Ectodermal cell (in vitro differentiated cells): Measurements from ENCODE around the gene C5orf63. TPM values are rescaled to one million over a fixed set of nuclear protein-coding genes. Genes with fewer than 3 reads are reported as not detected.
"Not testable (repeated sequence)": the region's sequence is repeated elsewhere in the genome, so short reads cannot be mapped to it uniquely, and the experiment has no call there.

Experiments
- H3K27ac ChIP-seq: 2 replicates; pipeline ENCODE4 v1.7.0; 2013; ENCODE audit warnings: mild to moderate bottlenecking, low read depth, low read length; ENCODE audit not compliant: insufficient read depth, poor library complexity, severe bottlenecking
- H3K27me3 ChIP-seq: 2 replicates; pipeline ENCODE4 v1.7.0; 2013; ENCODE audit warnings: mild to moderate bottlenecking, low read length; ENCODE audit not compliant: insufficient read depth, control insufficient read depth, poor library complexity, severe bottlenecking
- H3K36me3 ChIP-seq: one replicate; pipeline ENCODE4 v1.7.0; 2013; ENCODE audit warnings: low read length; ENCODE audit not compliant: control insufficient read depth, insufficient read depth
- H3K4me1 ChIP-seq: one replicate; pipeline ENCODE4 v1.7.0; 2013; ENCODE audit warnings: low read length; ENCODE audit not compliant: control insufficient read depth, insufficient read depth
- H3K4me3 ChIP-seq: 2 replicates; pipeline ENCODE4 v1.7.0; 2013; ENCODE audit warnings: low read depth, low read length, control low read depth; ENCODE audit not compliant: insufficient read depth
- H3K9me3 ChIP-seq: 2 replicates; pipeline ENCODE4 v1.7.0; 2013; ENCODE audit warnings: mild to moderate bottlenecking, low read length, moderate library complexity; ENCODE audit not compliant: control insufficient read depth
- WGBS, 2 experiments: methylation state at CpG; one replicate each; pipeline ENCODE4 v1.1.7; 2013; ENCODE audit warnings: missing lambda C conversion rate in 2 of 2; 5-methylcytosine and 5-hydroxymethylcytosine counted together
- polyA plus RNA-seq, 4 experiments: library from polyadenylated mRNA; stranded (reverse); fragments of 50-300 nt; gene quantifications; one replicate each; pipeline ENCODE4 v1.2.3, GENCODE V29; 2013

The C5orf63 gene
- not detected for polyA plus RNA-seq (2013, experiment 1 of 4)
- not detected for polyA plus RNA-seq (2013, experiment 2 of 4)
- polyA plus RNA-seq (2013, experiment 3 of 4) = not detected
- not detected for polyA plus RNA-seq (2013, experiment 4 of 4)

- no peak within 1 kb of the TSS for H3K27ac ChIP-seq
- H3K4me1 ChIP-seq = no peaks in the 10 kb centered on the region
- WGBS, 2 experiments = 95 to 96% methylated on average over 56 of the region's 56 CpGs
- no peaks in the 10 kb centered on the region for H3K27me3 ChIP-seq
- no peak within 1 kb of the TSS for H3K4me3 ChIP-seq
- H3K9me3 ChIP-seq = no peaks in the 10 kb centered on the region
- H3K36me3 ChIP-seq = no peaks in the 10 kb centered on the region
Measured at GRCh38 chr5:127072861-127073846, at the start of gene C5orf63. C5orf63 (minus strand) TSS chr5:127073502; CDS start chr5:127058995, 14,507 bp downstream.

- 97 to 100% methylated on average over 3 of the region's 3 CpGs for WGBS, 2 experiments
- H3K27ac ChIP-seq = no peak overlapping the region
- no peak overlapping the region for H3K4me3 ChIP-seq
Measured at GRCh38 chr5:127112347-127112864, 39.1 kb upstream of the C5orf63 start.

GRCh38 chr5:127111112-127111511 lies 37.8 kb upstream of the C5orf63 start:
- Histone ChIP-seq H3K9me3 (peaks cover 2% of the 10 kb centered on the region), H3K4me3 (no peak overlapping the region), H3K4me1 (no peaks in the 10 kb centered on the region), H3K36me3 (no peaks in the 10 kb centered on the region), H3K27me3 (no peaks in the 10 kb centered on the region), H3K27ac (no peak overlapping the region)
- 88 to 90% methylated on average over 1 of the region's 2 CpGs for WGBS, 2 experiments

More at GRCh38 chr5:127112347-127112864, 39.1 kb upstream of the C5orf63 start:
- no peaks in the 10 kb centered on the region for H3K36me3 ChIP-seq
- peaks cover 2% of the 10 kb centered on the region for H3K9me3 ChIP-seq
- H3K4me1 ChIP-seq = no peaks in the 10 kb centered on the region
- H3K27me3 ChIP-seq = no peaks in the 10 kb centered on the region

- not testable (repeated sequence) for H3K4me1 ChIP-seq, H3K27me3 ChIP-seq, H3K4me3 ChIP-seq, H3K9me3 ChIP-seq, H3K36me3 ChIP-seq, H3K27ac ChIP-seq
- 89 to 91% methylated on average over 9 of the region's 9 CpGs for WGBS, 2 experiments
Measured at GRCh38 chr5:127108624-127109260, 35.4 kb upstream of the C5orf63 start.

GRCh38 chr5:127101935-127102334 lies 28.6 kb upstream of the C5orf63 start:
- Histone ChIP-seq H3K4me1 (peaks cover 6% of the 10 kb centered on the region), H3K27me3 (no peaks in the 10 kb centered on the region), H3K36me3 (no peaks in the 10 kb centered on the region), H3K27ac (no peak overlapping the region), H3K4me3 (no peak overlapping the region), H3K9me3 (no peaks in the 10 kb centered on the region)

- 86 to 91% methylated on average over 2 of the region's 2 CpGs for WGBS, 2 experiments
- Histone ChIP-seq H3K4me1 (peaks cover 6% of the 10 kb centered on the region), H3K36me3 (no peaks in the 10 kb centered on the region), H3K27ac (no peak overlapping the region), H3K9me3 (no peaks in the 10 kb centered on the region), H3K27me3 (no peaks in the 10 kb centered on the region), H3K4me3 (no peak overlapping the region)
Measured at GRCh38 chr5:127101533-127101932, 28.2 kb upstream of the C5orf63 start.

GRCh38 chr5:127098241-127098640 lies 24.9 kb upstream of the C5orf63 start:
- Histone ChIP-seq H3K27me3 (no peaks in the 10 kb centered on the region), H3K9me3 (no peaks in the 10 kb centered on the region), H3K27ac (no peak overlapping the region), H3K36me3 (no peaks in the 10 kb centered on the region), H3K4me3 (no peak overlapping the region), H3K4me1 (peaks cover 6% of the 10 kb centered on the region)
- 79 to 84% methylated on average over 2 to 3 of the region's 3 CpGs for WGBS, 2 experiments

- Histone ChIP-seq H3K9me3 (no peaks in the 10 kb centered on the region), H3K27me3 (no peaks in the 10 kb centered on the region), H3K4me1 (peaks cover 6% of the 10 kb centered on the region), H3K4me3 (no peak overlapping the region), H3K36me3 (no peaks in the 10 kb centered on the region), H3K27ac (no peak overlapping the region)
- 77 to 80% methylated on average over 3 of the region's 3 CpGs for WGBS, 2 experiments
Measured at GRCh38 chr5:127097278-127097677, 24.0 kb upstream of the C5orf63 start.

GRCh38 chr5:127096328-127096993 lies 23.2 kb upstream of the C5orf63 start:
- Histone ChIP-seq H3K27me3 (no peaks in the 10 kb centered on the region), H3K4me3 (no peak overlapping the region), H3K4me1 (peaks cover 5% of the 10 kb centered on the region), H3K9me3 (no peaks in the 10 kb centered on the region), H3K27ac (no peak overlapping the region), H3K36me3 (no peaks in the 10 kb centered on the region)
- 68 to 69% methylated on average over 9 of the region's 9 CpGs for WGBS, 2 experiments
